DND-41 (cell line): ENCODE data around the gene KRTAP4-4.
"Not testable (repeated sequence)": the region's sequence is repeated elsewhere in the genome, so short reads cannot be mapped to it uniquely, and the experiment has no call there.

Experiments used
- ATAC-seq: fragments of 200-7000 bp; cut with Tn5 transposase; 3 replicates; pipeline ENCODE4 v1.9.1; 2021; ENCODE audit warnings: low read depth; ENCODE audit not compliant: insufficient read depth
- DNase-seq: peaks from one replicate; pipeline ENCODE4 v3.0.0-alpha.2; 2020
- H2AFZ ChIP-seq: 2 replicates; pipeline ENCODE4 v1.6.0; 2012; ENCODE audit warnings: low read depth, low read length
- H3K27ac ChIP-seq: 2 replicates; pipeline ENCODE4 v1.5.1; 2012; ENCODE audit warnings: low read length, inconsistent platforms
- H3K27me3 ChIP-seq: fragments of 200-600 bp; sonication (generic); 2 replicates; pipeline ENCODE4 v1.6.0; 2012; ENCODE audit warnings: low read length, mild to moderate bottlenecking, inconsistent platforms; ENCODE audit not compliant: insufficient read depth, poor library complexity
- H3K36me3 ChIP-seq: 2 replicates; pipeline ENCODE4 v1.5.1; 2012; ENCODE audit warnings: low read length, inconsistent platforms; ENCODE audit not compliant: insufficient read depth
- H3K4me1 ChIP-seq: 2 replicates; pipeline ENCODE4 v1.5.1; 2012; ENCODE audit warnings: mild to moderate bottlenecking, low read length; ENCODE audit not compliant: insufficient read depth
- H3K4me2 ChIP-seq: 2 replicates; pipeline ENCODE4 v1.6.0; 2012; ENCODE audit warnings: mild to moderate bottlenecking, moderate library complexity, low read length, inconsistent platforms; ENCODE audit not compliant: insufficient read depth
- H3K4me3 ChIP-seq, 2 experiments: fragments of 200-600 bp in 1 of 2; shearing (Covaris generic) in 1 of 2; 2 replicates each; pipeline ENCODE4 v1.5.1; 2012 to 2016; ENCODE audit warnings: inconsistent platforms in 2 of 2, low read length in 2 of 2, mild to moderate bottlenecking in 2 of 2, low read depth in 1 of 2, moderate library complexity in 1 of 2
- H3K79me2 ChIP-seq: 2 replicates; pipeline ENCODE4 v1.6.0; 2012; ENCODE audit warnings: low read length, inconsistent platforms; ENCODE audit not compliant: insufficient read depth
- H3K9ac ChIP-seq: 2 replicates; pipeline ENCODE4 v1.6.0; 2012; ENCODE audit warnings: low read depth, mild to moderate bottlenecking, inconsistent platforms, low read length, moderate library complexity
- H3K9me3 ChIP-seq: 2 replicates; pipeline ENCODE4 v1.5.1; 2012; ENCODE audit warnings: low read length, moderate library complexity, mild to moderate bottlenecking, inconsistent platforms; ENCODE audit not compliant: insufficient read depth, severe bottlenecking
- H4K20me1 ChIP-seq: 2 replicates; pipeline ENCODE4 v1.6.0; 2012; ENCODE audit warnings: low read length; ENCODE audit not compliant: insufficient read depth
- CTCF ChIP-seq: IDR thresholded peaks from 2 replicates; pipeline ENCODE4 v1.5.1; 2012; ENCODE audit warnings: borderline replicate concordance, low read length, moderate library complexity, mild to moderate bottlenecking; ENCODE audit not compliant: poor library complexity, severe bottlenecking; ENCODE audit errors: extremely low read depth
- EZH2 ChIP-seq: IDR thresholded peaks from 3 replicates; pipeline ENCODE4 v1.6.1; 2012; ENCODE audit warnings: borderline replicate concordance, low read depth, mild to moderate bottlenecking, moderate library complexity, low read length, inconsistent platforms; ENCODE audit not compliant: severe bottlenecking

The KRTAP4-4 gene

GRCh38 chr17:41163828-41164227 lies 3.3 kb upstream of the KRTAP4-4 start:
- Histone ChIP-seq H2AFZ (no peak overlapping the region), H3K4me3 (no peak overlapping the region), H3K27ac (no peak overlapping the region), H3K9ac (no peak overlapping the region), H3K36me3 (no peaks in the 10 kb centered on the region), H4K20me1 (no peaks in the 10 kb centered on the region), H3K4me1 (no peaks in the 10 kb centered on the region), H3K9me3 (no peaks in the 10 kb centered on the region), H3K79me2 (no peaks in the 10 kb centered on the region), H3K4me2 (no peak overlapping the region), H3K27me3 (no peaks in the 10 kb centered on the region)
- no peak for DNase-seq
- no peak for ATAC-seq
- TF ChIP-seq EZH2 (no peak), CTCF (no peak)

GRCh38 chr17:41160190-41160589 lies 358 bp downstream of the KRTAP4-4 start:
- DNase-seq, H3K4me1 ChIP-seq, H3K9me3 ChIP-seq, H3K36me3 ChIP-seq, H3K27me3 ChIP-seq, H3K4me3 ChIP-seq, H3K27ac ChIP-seq, H3K9ac ChIP-seq, H3K4me2 ChIP-seq, H3K79me2 ChIP-seq, ATAC-seq, H2AFZ ChIP-seq, H4K20me1 ChIP-seq: not testable (repeated sequence)

- no peaks in the 10 kb centered on the region for H3K4me1 ChIP-seq
- H4K20me1 ChIP-seq, result no peaks in the 10 kb centered on the region
- peaks cover 10% of the 10 kb centered on the region for H3K27me3 ChIP-seq
- no peak overlapping the region for H3K9ac ChIP-seq
- H3K4me3 ChIP-seq, result no peak overlapping the region
- no peak overlapping the region for H2AFZ ChIP-seq
- no peak for TF ChIP-seq CTCF
- no peak for TF ChIP-seq EZH2
- H3K79me2 ChIP-seq, result no peaks in the 10 kb centered on the region
- ATAC-seq (no peak), DNase-seq (no peak)
- no peaks in the 10 kb centered on the region for H3K9me3 ChIP-seq
- H3K36me3 ChIP-seq, result no peaks in the 10 kb centered on the region
- no peak overlapping the region for H3K4me2 ChIP-seq
- no peak overlapping the region for H3K27ac ChIP-seq
Observed at GRCh38 chr17:41153856-41154255, 6.7 kb downstream of the KRTAP4-4 start.

- H3K4me2 ChIP-seq, result no peak overlapping the region
- peaks cover 10% of the 10 kb centered on the region for H3K27me3 ChIP-seq
- H3K36me3 ChIP-seq, result no peaks in the 10 kb centered on the region
- H3K27ac ChIP-seq, result no peak overlapping the region
- H3K9ac ChIP-seq, result no peak overlapping the region
- no peaks in the 10 kb centered on the region for H4K20me1 ChIP-seq
- no peak overlapping the region for H2AFZ ChIP-seq
- no peak overlapping the region for H3K4me3 ChIP-seq
- H3K4me1 ChIP-seq, result no peaks in the 10 kb centered on the region
- H3K79me2 ChIP-seq, result no peaks in the 10 kb centered on the region
- no peaks in the 10 kb centered on the region for H3K9me3 ChIP-seq
- ATAC-seq, result no peak
- TF ChIP-seq CTCF (no peak), EZH2 (no peak)
- no peak for DNase-seq
Observed at GRCh38 chr17:41151525-41151924, 9.0 kb downstream of the KRTAP4-4 start.
